ENCODE results near the gene VGLL4.

DNA sequence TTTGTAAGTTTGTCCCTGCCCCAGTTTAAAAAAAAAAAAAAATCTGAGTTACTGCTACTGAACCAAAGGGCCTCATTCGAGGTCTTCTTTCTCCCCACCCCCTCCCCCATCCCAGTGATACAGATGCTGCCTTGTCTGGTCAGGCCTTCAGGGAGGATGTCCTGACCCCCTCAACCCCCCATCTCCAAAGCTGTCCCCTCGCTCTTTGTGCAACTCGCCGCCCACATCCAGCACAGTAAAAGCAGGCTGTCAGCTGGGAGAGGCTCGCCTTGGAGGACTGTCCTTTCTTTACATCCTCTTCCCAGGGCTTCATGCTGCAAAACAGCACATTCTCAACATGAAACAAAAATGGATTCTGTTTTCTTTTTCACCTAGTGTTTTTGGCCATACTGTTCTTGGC lies 133.4 kb downstream of the VGLL4 start:
- TF ChIP-seq MAX (IDR thresholded peaks at IDR 0.05) (no peak), RAD21 (IDR thresholded peaks at IDR 0.05; ENCODE audit: low read depth) (no peak), TAF1 (IDR thresholded peaks at IDR 0.05; ENCODE audit: low read depth) (no peak), EP300 (IDR thresholded peaks at IDR 0.05; ENCODE audit: borderline replicate concordance) (no peak), FOXM1 (IDR thresholded peaks at IDR 0.05; ENCODE audit: borderline replicate concordance, low read depth) (no peak), CREB1 (IDR thresholded peaks at IDR 0.05; ENCODE audit: low read depth) (no peak), EGR1 (IDR thresholded peaks at IDR 0.05) (no peak), ZBTB7A (IDR thresholded peaks at IDR 0.05; ENCODE audit: low read depth) (no peak)
- TF ChIP-seq, protein P1, sequence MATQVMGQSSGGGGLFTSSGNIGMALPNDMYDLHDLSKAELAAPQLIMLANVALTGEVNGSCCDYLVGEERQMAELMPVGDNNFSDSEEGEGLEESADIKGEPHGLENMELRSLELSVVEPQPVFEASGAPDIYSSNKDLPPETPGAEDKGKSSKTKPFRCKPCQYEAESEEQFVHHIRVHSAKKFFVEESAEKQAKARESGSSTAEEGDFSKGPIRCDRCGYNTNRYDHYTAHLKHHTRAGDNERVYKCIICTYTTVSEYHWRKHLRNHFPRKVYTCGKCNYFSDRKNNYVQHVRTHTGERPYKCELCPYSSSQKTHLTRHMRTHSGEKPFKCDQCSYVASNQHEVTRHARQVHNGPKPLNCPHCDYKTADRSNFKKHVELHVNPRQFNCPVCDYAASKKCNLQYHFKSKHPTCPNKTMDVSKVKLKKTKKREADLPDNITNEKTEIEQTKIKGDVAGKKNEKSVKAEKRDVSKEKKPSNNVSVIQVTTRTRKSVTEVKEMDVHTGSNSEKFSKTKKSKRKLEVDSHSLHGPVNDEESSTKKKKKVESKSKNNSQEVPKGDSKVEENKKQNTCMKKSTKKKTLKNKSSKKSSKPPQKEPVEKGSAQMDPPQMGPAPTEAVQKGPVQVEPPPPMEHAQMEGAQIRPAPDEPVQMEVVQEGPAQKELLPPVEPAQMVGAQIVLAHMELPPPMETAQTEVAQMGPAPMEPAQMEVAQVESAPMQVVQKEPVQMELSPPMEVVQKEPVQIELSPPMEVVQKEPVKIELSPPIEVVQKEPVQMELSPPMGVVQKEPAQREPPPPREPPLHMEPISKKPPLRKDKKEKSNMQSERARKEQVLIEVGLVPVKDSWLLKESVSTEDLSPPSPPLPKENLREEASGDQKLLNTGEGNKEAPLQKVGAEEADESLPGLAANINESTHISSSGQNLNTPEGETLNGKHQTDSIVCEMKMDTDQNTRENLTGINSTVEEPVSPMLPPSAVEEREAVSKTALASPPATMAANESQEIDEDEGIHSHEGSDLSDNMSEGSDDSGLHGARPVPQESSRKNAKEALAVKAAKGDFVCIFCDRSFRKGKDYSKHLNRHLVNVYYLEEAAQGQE (IDR thresholded peaks at IDR 0.05; ENCODE audit: low read depth), result no peak
- TF ChIP-seq, protein P2, sequence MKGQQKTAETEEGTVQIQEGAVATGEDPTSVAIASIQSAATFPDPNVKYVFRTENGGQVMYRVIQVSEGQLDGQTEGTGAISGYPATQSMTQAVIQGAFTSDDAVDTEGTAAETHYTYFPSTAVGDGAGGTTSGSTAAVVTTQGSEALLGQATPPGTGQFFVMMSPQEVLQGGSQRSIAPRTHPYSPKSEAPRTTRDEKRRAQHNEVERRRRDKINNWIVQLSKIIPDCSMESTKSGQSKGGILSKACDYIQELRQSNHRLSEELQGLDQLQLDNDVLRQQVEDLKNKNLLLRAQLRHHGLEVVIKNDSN (IDR thresholded peaks at IDR 0.05), result no peak

Data from Ishikawa (cell line).